HG03442 (cell line): ENCODE measurements around the gene SLC9A3.
"Not testable (repeated sequence)": the region's sequence is repeated elsewhere in the genome, so short reads cannot be mapped to it uniquely, and the experiment has no call there.

Source experiments
- ATAC-seq: cut with Tn5 transposase; IDR thresholded peaks from one replicate; pipeline ENCODE4 v1.9.1; 2021; ENCODE audit warnings: mild to moderate bottlenecking, moderate library complexity; ENCODE audit not compliant: unreplicated experiment

SLC9A3 gene

GRCh38 chr5:511476-511875 is 12.8 kb downstream of the SLC9A3 start:
- no peak for ATAC-seq

- ATAC-seq, result no peak
Measured at GRCh38 chr5:510521-510920, 13.7 kb downstream of the SLC9A3 start.

GRCh38 chr5:509611-510185 is 14.6 kb downstream of the SLC9A3 start:
- no peak for ATAC-seq

- not testable (repeated sequence) for ATAC-seq
Measured at GRCh38 chr5:507986-508575, 16.2 kb downstream of the SLC9A3 start.

GRCh38 chr5:505951-506525 is 18.2 kb downstream of the SLC9A3 start:
- ATAC-seq, result no peak

GRCh38 chr5:504326-505154 is 19.7 kb downstream of the SLC9A3 start:
- no peak for ATAC-seq

GRCh38 chr5:502325-503079 is 21.7 kb downstream of the SLC9A3 start:
- ATAC-seq, result no peak

- no peak for ATAC-seq
Measured at GRCh38 chr5:501831-502184, 22.4 kb downstream of the SLC9A3 start.

GRCh38 chr5:501105-501830 is 23.0 kb downstream of the SLC9A3 start:
- no peak for ATAC-seq

GRCh38 chr5:500491-500890 is 23.8 kb downstream of the SLC9A3 start:
- ATAC-seq, result no peak

- no peak for ATAC-seq
Measured at GRCh38 chr5:499233-500209, 24.7 kb downstream of the SLC9A3 start.

- ATAC-seq, result no peak
Measured at GRCh38 chr5:497871-498509, 26.3 kb downstream of the SLC9A3 start.

GRCh38 chr5:497090-497700 is 27.1 kb downstream of the SLC9A3 start:
- no peak for ATAC-seq

GRCh38 chr5:496028-496427 is 28.2 kb downstream of the SLC9A3 start:
- no peak for ATAC-seq

- ATAC-seq, result no peak
Measured at GRCh38 chr5:494667-495255, 29.5 kb downstream of the SLC9A3 start.

- ATAC-seq, result no peak
Measured at GRCh38 chr5:493758-494157, 30.5 kb downstream of the SLC9A3 start.

- ATAC-seq, result no peak
Measured at GRCh38 chr5:493119-493701, 31.0 kb downstream of the SLC9A3 start.
